ENCODE measurements around the gene MPP3.

MPP3 gene

DNA sequence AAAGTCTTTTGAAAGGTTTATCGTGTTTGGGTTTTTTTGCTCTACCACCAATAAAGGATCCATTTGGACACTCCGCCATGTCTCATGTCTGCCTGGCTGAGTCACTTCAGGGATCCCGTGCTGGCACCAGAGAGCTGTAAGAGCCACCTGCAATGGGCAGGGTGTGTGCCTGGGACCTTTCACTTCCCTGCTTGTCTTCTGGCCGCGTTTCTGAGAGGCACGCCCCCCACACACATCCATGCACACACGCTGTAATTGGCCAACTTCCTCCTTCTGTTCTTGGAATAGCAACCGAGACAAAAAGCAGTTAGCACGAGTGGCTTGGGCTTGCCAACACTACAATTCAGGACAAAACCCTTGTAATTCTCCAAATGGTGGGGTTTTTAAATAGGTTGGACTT is 64.6 kb downstream of the MPP3 start:
- DNase-seq, result no peak

DNA sequence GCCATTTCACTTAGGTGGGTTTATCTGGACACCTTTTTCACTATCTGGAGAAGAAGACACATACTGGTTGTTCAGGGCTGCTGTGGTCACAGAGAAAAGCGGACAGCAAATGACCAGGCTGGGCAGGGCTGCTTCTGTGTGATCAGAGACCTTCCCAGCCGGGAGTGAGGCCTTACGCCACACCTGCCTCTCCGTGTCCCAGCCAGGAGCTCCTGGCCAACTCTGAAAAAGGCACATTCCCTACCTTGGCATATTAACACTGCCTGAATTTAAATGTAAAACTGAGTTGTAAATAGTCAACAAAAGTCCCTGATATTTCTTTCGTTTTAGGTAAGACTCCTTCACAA is 65.3 kb downstream of the MPP3 start:
- no peak for DNase-seq

DNA sequence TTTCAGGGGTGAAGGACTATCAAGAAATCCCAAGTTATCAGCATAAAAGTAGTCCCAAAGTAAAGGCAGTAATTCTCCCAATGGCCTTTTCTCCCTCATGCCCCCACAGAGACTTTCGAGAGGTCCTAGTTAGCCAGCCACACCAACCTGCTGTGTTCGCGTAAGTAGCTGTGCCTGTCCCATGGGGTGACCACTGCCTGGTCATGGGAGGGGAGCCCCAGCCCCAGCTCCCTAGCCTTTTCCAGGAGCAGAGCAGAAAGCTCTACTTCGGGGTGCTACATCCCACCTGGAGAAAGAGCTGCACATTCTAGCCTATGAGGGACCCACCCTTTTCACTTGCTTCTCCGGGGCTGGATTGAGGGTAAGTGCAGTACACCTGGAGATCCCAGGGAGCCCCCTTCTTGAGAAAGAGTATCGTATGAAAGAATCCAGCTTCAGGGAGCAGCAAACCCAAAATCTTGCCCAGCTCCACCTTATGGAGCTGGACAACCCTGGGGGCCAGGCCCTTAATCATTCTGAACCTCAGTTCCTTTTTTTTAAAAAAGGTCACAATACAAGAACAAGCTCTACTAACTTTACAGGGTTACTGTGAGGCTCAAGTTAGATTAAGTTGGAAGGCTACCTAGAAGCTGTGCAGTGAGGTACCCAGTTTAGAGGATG is 65.8 kb downstream of the MPP3 start:
- no peak for DNase-seq

DNA sequence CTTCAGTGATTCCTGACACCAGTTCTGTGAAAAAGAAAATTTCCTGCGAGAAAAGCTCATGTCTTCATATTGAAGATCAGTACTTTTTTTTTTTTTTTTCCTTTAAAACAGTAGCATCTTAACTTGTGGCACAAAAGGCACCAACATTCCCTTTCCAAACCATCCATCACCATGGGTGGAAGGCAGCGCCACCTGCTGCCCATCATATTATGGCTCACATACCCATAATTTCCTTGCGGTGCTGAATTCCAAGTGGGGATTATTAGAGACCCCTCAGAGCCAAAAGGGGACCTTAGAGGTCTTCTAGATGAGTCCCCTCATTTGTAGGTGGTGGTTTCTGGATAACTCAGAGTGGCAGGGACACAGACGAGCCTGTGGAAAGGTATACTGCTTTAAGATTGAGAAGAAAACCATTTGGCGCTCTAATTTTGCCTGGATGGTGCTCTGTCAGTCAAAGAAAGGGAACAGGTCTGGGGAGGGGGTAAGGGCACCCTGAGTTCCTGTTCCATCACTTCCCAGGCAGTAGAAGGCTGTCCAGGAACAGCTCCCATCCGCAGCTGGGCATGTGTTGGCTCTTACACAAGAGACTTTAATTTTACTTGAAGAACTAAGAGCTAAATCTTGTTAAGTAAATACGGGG is 66.4 kb downstream of the MPP3 start:
- peak; percentile 11 for DNase-seq

GRCh38 chr17:43760254-43760852 is 72.6 kb downstream of the MPP3 start:
- peak; percentile 89 for DNase-seq

DNA sequence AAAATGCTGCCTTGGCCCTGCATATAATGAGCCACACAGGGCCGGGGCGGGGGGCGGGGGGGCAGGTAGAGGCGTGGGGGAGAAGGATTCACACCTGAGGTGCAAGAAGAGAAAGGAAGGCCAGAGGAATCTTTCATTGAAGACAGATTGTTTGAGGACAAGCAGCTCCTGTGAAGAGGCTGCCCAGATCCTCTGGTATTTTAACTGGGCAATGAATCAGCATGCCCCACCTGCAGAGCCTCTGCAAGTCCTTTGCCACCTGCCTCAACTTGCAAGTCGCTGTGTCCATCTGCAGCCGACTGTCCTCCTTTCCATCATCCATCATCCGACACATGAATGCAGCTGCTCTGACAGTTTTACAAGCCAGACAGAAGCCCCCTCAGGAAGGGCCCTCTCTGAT is 73.1 kb downstream of the MPP3 start:
- DNase-seq, result no peak

GRCh38 chr17:43758497-43759174 is 74.3 kb downstream of the MPP3 start, which contains the start of gene SOST:
Gene SOST (minus strand): TSS chr17:43758791. CDS start chr17:43758741, 50 bp downstream.
- no peak for DNase-seq

- no peak for DNase-seq
These were observed 74.9 kb downstream of the MPP3 start for GRCh38 chr17:43758086-43758485.

- DNase-seq, result no peak
These were observed 75.7 kb downstream of the MPP3 start for GRCh38 chr17:43757171-43757660.

DNA sequence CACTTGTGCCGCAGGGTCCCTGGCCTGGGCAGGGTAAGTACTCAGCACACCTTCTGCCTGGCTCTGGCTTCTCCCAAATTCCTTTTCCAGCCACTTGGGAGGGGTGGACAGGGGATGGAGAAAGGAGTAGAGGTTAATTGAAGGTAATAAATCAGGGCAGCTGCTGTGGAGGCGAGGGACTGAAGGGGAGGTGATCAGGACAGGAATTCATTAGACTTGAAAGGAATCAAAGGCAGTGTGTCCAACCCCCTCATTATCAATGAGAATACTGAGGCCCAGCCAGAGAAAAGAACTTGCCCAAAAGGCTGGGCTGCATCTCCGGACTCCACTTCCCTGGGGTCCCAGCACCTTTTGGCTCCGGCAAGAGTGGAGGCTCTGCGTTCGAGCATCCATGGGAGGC is 76.7 kb downstream of the MPP3 start:
- DNase-seq, result no peak

DNA sequence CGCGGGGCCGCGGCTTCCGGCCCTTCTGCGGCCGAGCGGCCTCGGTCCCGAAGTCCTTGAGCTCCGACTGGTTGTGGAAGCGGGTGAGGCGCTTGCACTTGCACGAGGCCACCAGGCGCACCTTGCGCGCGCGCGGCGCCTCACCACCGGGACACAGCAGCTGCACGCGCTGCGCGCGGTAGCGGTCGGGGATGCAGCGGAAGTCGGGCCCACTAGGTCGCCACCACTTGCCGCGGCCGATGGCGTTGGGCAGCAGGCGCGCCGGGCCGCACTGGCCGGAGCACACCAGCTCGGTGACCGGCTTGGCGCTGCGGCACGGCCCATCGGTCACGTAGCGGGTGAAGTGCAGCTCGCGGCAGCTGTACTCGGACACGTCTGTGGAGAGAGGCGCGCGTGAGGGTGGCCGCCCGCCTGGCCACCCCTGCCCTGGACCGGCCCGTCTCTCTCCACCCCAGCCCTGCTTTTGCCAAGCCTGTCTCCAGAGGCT is 77.5 kb downstream of the MPP3 start:
- peak; percentile 10 for DNase-seq

- DNase-seq, result no peak
These were observed 78.0 kb downstream of the MPP3 start for GRCh38 chr17:43754947-43755346.

- no peak for DNase-seq
These were observed 79.3 kb downstream of the MPP3 start for GRCh38 chr17:43753493-43754129.
